ENCODE measurements around the gene OR6K6.

Gene OR6K6

GRCh38 chr1:158801396-158801795 is 46.9 kb downstream of the OR6K6 start:
- no peak for DNase-seq (ENCODE audit: low read depth)

- DNase-seq (ENCODE audit: low read depth): no peak
These were observed 49.2 kb downstream of the OR6K6 start for GRCh38 chr1:158803678-158804077.

Measured in iris pigment epithelial cell (primary cell).